ENCODE measurements around the gene ZDHHC16.

The ZDHHC16 gene

DNA sequence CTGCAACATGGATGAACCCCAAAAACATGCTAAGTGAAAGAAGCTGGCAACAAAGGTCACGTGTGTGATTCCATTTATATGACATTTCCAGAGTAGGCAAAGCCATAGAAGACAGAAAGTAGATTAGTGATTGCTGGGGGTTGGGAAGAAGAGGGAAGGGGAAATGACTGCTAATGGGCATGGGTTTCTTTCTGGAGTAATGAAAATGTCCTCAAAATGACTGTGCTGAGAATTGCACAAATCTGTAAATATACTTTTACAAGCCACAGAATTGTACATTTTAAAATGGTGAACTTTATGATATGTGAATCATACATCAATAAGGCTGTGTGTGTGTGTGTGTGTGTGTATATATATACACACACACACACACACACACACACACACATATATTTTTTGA is 36.4 kb downstream of the ZDHHC16 start:
- DNase-seq: no peak

DNA sequence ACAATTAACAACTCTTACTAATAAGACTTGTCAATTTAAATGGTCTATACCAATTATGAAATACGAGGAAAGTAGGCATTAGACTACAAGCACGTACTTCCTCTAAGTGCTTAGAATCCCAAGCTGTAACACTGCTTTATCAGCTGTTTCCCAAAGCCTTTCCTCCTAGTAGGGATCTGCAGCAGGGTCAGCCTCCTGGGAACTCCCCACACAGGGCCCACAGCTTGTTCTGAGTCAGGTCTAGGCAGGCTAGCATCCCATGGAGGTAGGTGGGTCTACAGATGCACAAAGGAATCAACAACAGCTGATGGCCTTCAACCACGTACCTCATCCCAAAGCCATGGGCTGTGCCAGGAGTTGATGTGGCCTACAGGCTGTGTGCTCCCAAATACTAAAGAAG is 37.5 kb downstream of the ZDHHC16 start:
- no peak for DNase-seq

GRCh38 chr10:97483921-97484320 is 37.9 kb downstream of the ZDHHC16 start:
- DNase-seq: no peak

- DNase-seq: no peak
These were observed 39.8 kb downstream of the ZDHHC16 start for GRCh38 chr10:97485647-97486281.

DNA sequence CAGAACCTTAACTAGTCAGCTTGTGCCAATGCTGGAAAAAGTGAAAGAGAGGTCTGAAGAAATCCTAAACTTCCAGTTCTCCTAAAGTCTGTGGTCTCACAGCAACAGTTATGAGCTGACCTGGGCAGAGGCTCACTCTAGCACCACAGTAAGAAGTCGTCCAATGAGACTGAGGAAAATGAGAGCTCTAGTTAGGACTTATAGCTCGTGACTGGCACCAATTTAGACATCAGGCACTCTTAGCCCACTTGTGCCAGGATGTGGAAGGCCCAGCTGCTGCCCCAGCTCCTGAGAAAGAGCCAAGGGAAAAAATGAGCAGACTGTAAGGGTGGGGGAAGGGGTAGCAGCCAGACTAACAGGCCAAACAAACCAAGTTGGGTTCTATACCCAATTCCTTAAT is 44.6 kb downstream of the ZDHHC16 start:
- DNase-seq: no peak

- DNase-seq: no peak
These were observed 48.2 kb downstream of the ZDHHC16 start for GRCh38 chr10:97494151-97494550.

- DNase-seq: no peak
These were observed 49.0 kb downstream of the ZDHHC16 start for GRCh38 chr10:97494863-97495506.

DNA sequence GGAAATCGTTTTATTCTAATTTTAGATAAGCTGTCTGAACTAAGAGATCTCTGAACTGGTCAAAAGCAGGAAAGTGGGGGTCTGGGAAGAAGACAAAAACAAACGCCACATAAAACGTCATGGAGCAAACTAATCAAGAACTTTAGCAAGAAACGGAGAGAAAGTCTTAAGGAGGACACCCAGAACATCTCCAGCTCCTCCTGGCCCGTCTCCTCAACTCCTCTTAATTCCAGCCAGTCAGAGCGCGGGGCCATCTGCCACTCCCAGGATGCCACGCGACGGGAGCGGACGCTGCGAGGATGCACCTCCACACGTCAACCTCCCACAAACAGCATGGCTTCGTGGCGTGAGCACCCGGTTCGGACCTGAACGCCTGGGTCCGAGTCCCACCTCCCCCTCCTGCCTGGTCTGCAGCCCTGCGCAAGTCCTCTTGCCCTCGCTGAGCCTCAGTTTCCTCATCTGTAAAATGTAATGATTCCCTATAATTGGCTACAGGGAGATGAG is 51.6 kb downstream of the ZDHHC16 start:
- DNase-seq: peak; percentile 82 to 87

GRCh38 chr10:97498076-97498840 is 52.3 kb downstream of the ZDHHC16 start, which contains the start of gene MMS19:
Gene MMS19, minus strand, starts transcription at chr10:97498422. Its CDS starts 38 bp downstream, at chr10:97498384.
- DNase-seq: peak; percentile 100

GRCh38 chr10:97498841-97499560 is 53.0 kb downstream of the ZDHHC16 start, which contains the start of gene UBTD1:
Gene UBTD1, plus strand, starts transcription at chr10:97498924. Its CDS starts 280 bp downstream, at chr10:97499204.
- DNase-seq: peak; percentile 38 to 40

- no peak for DNase-seq
These were observed 53.8 kb downstream of the ZDHHC16 start for GRCh38 chr10:97499561-97500296.

DNA sequence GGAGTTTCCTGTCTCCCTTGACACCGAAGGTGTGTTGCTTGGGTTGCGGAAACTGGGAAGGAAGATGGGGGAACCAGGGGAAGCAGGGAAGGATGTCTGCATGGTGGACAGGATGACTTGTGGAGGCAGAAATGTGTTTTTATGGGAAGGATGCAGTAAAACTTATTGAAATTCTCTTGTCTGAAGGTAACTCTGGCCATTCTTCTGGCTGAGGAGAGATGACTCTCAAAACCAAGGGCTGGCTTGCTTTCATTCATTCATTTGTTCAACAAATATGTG is 54.3 kb downstream of the ZDHHC16 start:
- DNase-seq: no peak

DNA sequence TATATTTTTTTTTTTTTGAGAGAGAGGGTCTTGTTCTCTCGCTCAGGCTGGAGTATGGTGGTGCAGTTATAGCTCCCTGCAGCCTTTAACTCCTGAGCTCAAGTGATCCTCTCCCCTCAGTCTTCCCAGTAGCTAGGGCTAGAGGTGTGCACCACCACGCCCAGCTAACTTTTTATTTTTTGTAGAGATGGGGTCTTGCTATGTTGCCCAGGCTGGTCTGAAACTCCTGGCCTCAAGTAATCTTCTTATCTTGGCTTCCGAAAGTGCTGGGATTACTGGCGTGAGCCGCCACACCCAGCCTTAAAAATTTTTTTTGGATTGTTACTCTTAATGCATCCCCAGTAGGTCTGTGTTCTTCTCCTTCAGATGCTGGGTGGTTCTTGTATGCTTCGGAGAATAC is 56.9 kb downstream of the ZDHHC16 start:
- no peak for DNase-seq

GRCh38 chr10:97503406-97503805 is 57.4 kb downstream of the ZDHHC16 start:
- no peak for DNase-seq

DNA sequence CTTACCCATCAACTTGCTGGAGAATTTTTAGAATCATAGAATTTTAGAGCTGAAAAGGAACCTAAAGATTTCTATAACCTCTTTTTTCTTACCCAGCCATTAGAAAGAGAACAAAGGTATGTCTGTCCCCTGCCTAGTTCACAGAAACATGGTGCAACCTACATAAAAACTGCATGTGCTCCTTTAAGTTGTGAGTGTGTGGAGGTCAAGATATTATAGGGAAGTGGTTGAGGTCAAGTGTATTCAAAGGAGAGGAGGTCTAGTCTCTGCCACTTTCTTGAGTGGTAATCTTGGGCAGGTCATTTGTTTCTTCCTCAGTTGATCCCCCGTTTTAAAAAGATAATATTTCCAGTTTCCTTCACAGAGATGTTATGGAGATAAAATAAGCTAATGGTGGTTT is 59.2 kb downstream of the ZDHHC16 start:
- DNase-seq: no peak

DNA sequence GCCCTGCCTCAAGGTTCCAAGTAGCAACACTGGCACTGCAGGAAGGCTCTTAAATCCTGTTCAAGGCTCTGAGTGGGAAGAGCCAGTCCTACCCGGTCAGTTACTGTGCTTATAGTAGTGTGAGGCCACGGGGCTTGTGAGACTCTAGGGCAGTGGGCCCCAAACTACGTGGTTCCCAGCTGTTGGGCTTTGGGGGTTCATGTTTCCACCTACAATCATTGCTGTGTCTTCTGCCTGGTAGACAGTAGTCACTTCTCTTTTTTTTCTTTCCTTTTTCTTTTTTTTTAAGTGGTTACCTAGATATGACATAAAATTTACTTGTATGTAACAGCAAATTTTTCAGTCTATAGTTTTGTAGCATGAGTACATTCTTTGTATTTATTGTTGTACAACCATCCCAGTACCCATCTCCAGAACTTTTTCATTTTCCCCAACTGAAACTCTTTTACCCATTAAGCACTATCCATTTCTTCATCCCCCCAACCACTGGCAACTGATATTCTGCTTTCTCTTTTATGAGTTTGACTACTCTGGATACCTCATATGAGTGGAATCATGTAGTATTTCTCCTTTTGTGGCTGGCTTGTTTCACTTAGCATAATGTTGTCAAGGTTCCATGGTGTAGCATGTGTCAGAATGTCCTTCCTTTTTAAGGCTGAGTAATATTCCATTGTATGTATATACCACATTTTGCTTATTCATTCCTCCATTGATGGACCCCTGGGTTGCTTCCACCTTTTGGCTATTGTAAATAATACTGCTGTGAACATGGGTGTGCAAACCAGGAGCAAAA is 60.4 kb downstream of the ZDHHC16 start:
- DNase-seq: no peak
